DMS 273 (cell line): ENCODE measurements around the gene SLC38A1.
"Not testable (repeated sequence)": the region's sequence is repeated elsewhere in the genome, so short reads cannot be mapped to it uniquely, and the experiment has no call there.

ENCODE experiments used
- DNase-seq: peaks from one replicate; lab custom pipeline; 2025; ENCODE audit not compliant: unreplicated experiment; lab: John Stamatoyannopoulos, UW

The SLC38A1 gene

DNA sequence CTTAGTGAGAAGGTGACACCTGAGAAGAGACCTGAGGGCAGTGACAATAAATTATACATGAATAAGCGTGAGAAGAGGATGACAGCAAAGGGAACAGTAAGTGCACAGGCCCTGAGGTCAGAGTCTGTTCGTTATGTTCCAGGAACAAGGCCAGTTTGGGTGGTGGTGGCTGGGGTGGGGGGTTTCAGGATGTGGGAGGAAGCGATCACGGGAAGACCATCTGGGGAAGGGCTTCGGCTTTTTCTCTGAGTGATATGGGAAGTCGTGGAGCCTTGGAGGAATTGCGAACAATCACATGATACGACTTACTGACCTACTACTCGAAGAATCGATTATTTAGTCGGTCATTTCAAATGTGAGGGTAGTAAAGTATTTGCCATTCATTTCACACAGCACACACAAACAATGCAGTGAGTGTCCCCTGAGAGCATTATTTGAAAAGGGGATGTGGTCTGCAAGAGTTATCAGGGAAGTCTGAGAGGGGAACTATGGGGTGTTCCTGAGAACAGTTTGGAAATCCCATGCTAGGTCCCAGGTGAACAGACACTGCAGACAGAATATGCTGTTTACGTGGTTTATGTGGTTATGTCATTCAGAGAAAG, 94.7 kb downstream of the SLC38A1 start:
- DNase-seq: no peak

DNA sequence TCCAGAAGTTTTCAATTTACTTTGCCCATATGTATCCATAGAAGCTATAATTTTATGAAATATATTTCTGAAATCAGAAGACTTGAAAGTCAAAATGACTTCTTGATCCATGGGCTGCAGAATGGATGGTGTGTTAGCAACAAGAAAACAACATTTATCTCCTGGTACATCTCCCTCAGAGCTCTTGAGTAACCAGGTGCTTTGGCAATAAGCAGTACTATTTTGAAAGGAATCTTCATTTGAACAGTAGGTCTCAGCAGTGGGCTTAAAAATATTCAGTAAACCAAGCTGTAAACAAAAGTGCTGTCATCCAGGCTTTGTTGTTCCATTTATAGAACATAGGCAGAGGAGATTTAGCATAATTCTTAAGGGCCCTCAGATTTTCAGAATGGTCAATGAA, 100.4 kb downstream of the SLC38A1 start:
- DNase-seq: no peak

DNA sequence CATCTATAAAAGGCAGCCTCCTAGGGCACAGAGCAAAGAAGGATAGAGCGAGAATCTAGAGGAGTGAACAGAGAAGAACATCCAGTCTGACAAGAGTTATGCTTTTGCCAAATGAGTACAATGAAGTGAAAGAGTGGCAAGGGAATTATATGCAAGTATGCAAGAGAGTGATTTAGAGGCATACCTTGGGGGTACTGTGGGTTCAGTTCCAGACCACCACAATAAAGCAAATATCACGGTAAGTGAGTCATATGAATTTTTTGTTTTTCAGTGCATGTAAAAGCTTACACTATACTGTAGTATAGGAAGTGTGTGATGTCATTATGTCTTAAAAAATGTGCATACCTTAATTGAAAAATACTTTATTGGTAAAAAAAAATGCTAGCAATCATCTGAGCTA, 101.4 kb downstream of the SLC38A1 start:
- DNase-seq: no peak

DNA sequence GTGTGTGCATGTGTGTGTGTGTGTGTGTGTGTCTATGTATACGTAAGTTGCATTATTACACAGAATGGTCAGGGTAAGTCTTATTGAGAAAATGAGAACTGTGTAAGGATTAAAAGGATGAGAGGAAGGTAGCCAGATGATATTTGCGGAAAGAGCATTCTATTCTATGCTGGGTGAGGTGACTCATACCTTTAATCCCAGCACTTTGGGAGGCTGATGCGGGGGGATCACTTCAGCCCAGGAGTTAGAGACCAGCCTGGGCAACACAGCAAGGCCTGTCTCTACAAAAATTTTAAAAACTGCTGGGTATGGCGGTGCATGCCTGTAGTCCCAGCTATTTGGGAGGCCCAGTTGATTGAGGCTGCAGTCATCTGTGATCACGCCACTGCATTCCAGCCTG, 103.7 kb downstream of the SLC38A1 start:
- no peak for DNase-seq

DNA sequence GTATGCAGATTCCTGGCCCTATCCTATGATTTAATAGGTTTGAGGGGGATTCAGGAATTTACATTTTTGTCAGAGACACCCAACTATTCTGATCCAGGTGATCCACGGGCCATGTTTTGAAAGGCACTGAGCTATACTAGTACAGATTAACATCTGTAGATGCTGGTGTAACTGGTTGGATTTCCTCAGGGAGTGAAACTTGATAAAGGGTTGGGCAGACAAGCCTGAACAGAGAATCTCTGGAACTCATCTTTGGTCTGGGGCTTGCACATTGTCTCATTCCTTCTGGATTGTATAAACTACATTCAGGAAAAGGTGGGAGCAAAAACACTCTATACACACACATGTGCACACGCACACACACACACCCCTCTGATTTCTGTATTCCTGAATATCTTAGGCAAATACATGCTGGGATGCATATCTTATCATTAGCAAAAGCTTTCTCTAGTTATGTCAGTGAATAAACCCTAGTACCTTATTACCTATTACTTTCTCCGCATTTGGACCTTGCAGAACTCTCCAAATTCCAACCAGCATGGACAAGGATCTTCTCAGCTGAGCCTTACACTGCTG, 104.6 kb downstream of the SLC38A1 start:
- peak; percentile 5 for DNase-seq

DNA sequence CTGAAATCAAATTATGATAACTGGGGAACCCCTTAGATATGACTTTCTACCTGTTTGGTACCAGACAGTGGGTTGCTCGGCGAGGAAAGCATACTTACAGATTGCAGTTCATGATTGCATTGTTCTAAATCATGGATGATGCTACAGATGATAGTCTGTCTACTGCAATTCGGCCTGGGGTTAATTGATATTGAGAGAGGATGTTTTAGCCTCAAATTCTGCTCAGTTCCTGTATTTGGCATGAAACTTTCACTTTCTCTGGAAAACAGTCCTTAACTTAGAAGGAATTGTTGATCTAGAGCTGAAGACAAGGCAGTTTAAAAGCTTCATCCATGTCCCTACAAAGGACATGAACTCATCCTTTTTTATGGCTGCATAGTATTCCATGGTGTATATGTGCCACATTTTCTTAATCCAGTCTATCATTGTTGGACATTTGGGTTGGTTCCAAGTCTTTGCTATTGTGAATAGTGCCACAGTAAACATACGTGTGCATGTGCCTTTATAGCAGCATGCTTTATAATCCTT, 106.2 kb downstream of the SLC38A1 start:
- DNase-seq: not testable (repeated sequence)

DNA sequence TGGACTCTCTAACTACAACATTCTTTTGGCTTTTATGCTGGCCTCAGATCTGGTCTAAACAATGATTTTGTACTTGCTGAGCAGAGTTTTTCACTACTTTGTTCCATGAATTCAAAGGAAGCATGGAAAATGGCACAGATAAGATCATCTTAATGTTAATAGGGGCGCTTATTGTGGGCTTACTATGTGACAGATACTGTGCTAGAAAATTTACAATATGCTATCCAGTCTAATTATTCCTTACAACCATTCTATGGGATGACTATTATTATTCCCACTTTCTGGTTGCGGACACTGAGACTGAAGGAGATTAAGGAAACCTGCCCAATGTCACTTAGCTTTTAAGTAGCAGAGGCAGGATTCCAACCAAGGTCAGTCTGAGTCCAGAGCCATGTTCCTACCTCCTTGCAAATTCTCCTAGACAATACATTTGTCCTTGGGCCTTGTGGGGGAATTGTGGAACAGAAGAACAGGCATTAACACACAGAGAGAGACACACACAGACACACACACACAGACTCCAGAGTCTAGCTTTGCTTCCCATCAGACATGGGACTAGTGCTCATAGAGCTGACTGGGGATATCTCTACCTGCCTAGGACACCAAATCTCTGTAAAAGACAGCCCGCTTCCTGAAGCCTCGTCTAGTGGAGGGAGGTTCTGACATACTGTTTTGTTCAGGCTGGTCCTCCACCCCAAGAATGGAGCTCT, 107.7 kb downstream of the SLC38A1 start:
- no peak for DNase-seq

DNA sequence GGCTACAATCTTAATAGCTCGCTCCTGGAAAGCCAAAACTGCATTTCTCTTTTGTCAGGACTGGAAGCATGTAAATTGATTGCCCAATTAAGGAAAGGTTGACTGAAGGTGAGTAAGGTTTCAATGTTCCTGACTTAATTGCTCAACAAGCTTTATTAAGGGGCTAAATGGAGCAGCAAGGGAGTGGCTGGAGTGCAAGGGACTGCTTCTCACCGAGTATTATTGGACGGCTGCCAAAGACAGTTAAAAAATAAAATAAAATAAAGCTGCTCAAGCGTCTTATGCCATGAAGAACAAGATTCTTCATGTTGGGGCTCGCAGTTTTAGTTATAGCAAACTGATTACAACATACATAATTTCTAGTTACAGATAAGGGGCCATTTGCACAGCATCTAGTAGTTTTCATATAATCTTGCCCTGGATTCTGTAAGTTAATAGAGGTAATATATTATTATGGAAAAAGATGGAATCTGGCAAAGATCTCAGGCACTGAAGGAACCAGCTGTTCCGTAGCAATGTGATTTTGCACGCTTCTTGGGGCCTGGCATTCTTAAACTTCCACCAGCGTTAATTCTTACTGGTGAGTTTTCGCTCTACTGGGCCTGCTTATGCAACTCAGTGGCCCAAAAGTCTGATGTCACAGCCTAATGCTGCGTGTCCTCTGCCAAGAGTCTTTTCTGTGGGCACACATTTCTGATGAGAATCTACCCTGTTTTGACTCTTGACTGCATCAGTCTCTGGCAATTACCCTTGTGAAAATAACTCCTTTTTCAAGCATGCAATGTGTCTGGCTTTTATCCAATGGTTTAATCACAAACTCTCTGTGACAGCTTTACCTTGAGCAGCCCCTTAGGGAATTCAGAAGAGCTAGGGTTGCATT, 108.5 kb downstream of the SLC38A1 start:
- peak; percentile 69 for DNase-seq

DNA sequence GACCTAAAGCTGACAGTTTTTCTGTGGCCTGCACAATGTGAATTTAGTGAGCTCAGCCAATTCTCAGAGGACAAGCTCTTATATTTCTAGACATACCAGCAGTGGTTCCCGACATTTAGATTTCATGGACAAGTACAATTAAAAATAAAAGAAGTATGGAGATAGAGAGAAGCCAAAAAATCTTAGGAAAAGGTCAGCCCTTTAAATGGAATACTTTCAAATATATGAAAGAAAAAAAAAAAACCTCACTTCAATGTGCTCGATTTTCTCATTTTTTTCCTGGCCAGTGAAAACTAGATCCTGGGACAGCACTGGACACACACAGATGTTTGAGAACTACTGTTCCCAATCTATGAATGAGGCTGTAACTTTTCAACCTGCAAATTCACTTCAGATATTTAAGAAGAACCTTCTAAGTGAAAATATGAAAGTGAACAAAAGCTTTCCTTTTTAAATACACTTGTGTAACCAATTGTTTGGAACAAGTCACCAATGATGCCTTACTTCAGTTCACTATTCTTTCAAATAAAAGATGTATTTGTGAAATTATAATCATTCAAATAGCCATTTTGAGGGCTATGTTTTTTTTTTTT, 109.4 kb downstream of the SLC38A1 start:
- DNase-seq: no peak

DNA sequence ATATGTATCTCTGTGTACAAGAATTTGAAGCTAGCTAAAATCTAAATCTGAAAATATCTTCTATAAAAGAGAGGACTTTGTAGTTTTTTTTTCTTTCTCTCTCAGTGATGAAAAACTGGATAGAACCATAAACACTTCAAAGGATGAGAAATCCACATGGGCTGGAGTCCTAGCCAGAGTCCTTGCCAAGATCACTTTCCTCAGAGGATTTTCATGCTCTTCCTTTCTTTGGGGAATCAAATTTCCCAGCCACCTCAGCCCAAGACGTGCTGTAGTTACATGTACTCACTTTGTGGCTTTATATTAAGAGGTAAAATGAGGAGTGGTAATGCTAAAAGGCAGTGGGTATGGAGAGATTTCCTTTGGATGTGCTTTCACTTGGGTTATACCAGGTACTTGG, 110.3 kb downstream of the SLC38A1 start:
- DNase-seq: no peak

DNA sequence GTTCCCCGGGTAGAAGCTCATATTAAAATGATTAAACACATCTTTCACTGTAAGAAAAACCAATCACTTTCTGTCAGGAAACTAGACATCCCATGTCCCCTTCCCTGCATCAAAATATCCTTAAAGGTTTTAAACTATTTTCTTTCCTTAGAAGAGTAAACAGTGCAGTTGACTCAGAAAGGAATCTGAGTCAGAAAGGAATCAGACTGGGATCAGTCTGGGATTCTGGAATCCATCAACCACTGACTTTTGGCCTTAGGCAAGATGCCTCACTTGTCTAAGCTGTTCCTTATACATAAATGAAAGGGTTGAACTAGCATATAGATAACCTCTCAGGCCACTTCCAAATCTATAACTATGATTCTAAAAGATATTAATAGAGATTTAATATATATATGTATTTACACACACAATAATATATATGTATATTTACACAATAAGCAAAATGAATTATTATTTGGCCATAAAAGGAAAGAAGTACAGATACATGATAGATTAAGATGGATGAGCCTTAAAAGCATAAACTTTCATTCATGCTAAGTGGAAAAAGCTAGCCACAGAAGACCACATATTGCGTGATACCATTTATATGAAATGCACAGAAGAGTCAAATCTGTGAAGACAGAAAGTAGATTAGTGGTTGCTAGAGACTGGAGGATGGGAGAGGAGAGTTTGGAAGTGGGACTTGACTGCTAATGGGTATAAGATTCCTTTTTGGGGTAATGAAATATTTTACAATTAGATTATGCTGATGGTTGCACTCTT, 114.4 kb downstream of the SLC38A1 start:
- DNase-seq: no peak

DNA sequence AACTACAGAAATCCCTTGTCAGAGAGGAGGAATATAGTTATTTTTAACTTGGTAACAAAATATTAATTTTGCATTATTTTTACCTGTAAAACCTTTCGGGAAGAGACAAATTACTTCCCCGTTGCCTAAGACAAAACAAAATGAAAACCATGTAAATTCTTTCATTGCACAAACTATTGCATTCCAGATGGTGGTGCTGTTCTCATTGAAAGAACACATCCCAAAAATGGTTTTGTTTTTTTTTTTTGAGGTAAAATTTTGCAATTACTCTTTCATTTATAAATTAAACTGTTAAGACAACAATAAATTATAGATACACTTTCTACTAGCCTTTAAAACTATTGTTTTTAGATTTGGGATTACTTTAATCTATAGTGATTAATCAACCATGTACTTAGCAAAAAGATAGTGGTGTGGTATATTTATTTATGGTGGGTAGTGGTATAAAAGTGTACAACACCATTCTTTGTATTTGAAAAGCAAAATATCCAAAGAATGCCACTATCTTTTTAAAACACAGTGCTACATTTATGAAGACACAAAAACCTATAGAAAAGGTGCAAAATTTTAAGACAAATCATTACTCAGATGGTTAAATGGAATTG, 115.5 kb downstream of the SLC38A1 start:
- DNase-seq: peak; percentile 37

DNA sequence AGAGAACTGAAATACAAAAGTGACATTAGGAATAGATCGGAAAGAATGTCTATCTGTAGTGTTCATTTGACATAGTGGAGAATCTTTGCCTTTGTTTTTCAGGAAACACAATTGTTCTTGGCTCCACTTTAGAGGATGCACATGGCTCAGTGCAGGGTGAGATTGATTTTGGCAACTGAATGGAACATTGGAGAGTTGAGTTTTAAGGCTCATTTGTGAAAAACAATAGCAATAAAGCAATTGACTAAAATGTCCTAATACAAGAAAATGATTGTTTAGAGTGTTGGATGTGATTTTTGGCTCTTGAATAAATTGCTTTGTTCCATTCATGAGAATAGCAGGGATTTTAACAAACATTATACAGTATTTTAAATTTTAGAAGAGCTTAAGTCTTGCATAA, 116.4 kb downstream of the SLC38A1 start:
- DNase-seq: no peak

DNA sequence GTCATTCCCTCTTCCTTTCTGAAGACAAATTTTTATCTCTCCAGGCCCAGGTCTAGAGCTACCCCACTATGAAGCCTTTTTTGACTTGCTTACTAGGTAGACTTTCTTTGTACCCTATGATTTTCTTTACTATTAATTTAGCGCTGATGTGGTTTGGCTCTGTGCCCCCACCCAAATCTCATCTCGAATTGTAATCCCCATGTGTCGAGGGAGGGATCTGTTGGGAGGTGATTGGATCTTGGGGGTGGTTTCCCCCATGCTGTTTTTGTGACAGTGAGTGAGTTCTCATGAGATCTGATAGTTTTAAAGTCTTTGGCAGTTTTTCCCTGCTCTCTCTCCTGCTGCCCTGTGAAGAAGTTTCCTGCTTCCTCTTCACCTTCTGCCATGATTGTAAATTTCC, 118.1 kb downstream of the SLC38A1 start:
- no peak for DNase-seq

DNA sequence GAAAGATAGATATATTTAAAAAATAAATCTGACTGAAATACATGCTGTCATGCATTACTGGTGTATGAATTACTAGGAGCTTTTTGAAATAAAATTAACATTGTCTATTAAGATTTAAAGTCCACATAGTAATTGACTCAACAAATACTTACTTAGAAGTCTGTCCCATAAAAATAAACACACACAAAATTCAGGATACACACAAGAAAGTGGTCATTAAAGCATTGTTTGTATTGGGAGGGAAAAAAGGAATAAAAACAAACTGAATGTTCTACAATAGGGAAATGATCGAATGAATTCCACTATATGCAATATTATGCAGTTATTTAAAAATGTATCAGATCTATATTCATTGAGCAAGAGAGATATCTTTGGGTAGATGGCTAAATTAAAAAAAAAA, 118.9 kb downstream of the SLC38A1 start:
- no peak for DNase-seq

DNA sequence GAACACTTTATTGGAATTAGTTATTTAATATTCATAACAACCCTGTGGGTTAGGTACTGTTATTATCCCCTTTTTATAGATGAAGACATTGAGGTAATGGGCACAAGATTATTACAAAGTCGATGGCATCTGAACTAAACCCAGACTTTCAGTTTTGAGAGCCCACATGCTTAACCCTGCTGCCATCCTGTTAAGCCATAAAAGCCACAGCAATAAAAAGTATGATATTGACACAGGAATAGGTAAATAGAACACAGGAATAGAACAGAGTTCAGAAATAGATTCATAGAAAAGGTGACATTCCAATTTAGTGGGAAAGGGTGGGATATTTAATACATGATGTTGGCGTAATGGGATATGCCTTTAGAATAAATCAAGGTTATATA, 119.8 kb downstream of the SLC38A1 start:
- DNase-seq: no peak

DNA sequence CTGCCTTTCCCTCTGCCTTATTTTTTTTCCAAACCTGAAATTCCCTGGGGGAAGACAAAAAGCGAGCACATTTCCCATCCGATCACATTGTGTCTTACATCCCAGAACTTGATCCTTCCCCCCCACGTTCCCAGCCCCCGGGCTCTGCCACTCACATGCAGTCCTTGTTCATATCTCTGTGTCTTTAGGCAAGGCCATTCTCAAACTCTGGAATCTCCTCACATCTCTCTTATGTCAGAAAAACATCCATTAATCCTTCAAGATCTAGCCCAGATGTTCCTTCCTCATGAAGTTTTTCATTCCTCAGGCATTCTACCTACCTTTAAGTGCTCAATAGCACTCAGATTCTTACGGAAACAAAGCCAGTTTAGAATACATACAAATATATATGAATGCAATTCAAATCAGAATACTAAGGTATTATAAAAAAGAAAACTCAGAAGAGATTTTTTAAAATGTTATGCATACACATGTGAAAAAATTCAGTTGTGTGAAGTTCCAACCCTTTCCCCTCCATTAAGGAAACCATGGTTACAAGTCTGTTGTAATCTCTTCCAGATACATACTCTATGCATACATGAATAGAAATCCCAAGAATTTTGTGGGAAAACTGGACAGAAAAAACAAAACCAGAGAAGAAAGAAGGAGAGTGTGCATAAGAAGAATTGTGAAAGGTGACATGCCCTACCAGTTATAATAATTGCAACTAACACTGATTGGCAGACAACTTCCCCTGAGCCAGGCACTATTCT, 120.3 kb downstream of the SLC38A1 start:
- no peak for DNase-seq

DNA sequence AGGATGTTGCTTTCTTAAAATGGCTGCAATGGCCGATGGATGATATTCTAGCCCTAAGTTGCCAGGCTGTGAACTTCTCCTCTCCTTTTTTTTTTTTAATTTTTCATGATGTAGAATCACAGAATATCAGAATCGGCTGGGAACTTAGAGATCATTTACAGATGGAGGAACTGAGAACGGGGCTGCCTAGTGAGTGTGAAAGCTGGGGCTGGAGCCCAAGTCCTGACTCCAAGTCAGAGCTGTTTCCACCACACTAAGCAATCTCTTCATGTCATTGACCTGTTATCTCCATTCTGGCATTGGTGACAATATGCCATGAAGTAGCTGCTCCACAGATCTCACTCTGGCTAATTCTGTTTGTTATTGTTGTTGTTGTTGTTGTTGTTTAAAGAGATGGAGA, 121.7 kb downstream of the SLC38A1 start:
- no peak for DNase-seq

DNA sequence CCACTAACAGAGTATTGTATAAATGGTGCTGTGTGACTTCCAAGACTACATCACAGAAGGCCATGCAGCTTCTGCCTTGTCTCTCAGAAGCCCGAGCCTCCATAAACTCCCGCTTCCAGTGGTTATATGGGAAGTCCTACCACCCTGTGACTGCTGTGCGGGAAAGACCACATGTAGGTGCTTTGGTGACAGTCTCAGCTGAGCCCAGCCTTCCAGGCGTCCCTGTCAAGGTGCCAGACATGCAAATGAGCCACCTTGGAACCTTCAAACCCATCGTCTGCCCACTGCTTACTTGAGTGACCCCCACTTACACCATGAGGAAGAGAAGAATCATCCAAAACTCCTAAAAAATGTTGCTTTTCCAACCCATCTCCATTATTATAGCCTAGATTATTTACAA, 123.0 kb downstream of the SLC38A1 start:
- DNase-seq: no peak
